ENCODE results near the gene DNAH1.

- no peak for TF ChIP-seq CTCF (conservative IDR thresholded peaks at IDR 0.05; ENCODE audit: low read length)
- no peak for TF ChIP-seq EZH2phosphoT487 (IDR thresholded peaks at IDR 0.05; ENCODE audit: borderline replicate concordance, low read depth, low read length)
These were observed 104.3 kb downstream of the DNAH1 start for GRCh38 chr3:52420388-52420787.
